Renal pelvis (tissue), 4 donors: Measurements from ENCODE around the gene GGT7. TPM values are rescaled to one million over a fixed set of nuclear protein-coding genes. Genes with fewer than 3 reads are reported as not detected.

Source experiments
- DNase-seq: peaks from one replicate; pipeline ENCODE4 v3.0.0-alpha.2; 2013
- polyA plus RNA-seq, 3 donors: library from polyadenylated mRNA; unstranded; fragments of 120-200 nt; gene quantifications; one replicate each; pipeline ENCODE4 v1.2.1, GENCODE V29; 2013; ENCODE audit not compliant: insufficient read length in 3 of 3

GGT7 gene
- polyA plus RNA-seq, 3 donors = 21.7 to 36.8 (median 35.5) TPM

DNA sequence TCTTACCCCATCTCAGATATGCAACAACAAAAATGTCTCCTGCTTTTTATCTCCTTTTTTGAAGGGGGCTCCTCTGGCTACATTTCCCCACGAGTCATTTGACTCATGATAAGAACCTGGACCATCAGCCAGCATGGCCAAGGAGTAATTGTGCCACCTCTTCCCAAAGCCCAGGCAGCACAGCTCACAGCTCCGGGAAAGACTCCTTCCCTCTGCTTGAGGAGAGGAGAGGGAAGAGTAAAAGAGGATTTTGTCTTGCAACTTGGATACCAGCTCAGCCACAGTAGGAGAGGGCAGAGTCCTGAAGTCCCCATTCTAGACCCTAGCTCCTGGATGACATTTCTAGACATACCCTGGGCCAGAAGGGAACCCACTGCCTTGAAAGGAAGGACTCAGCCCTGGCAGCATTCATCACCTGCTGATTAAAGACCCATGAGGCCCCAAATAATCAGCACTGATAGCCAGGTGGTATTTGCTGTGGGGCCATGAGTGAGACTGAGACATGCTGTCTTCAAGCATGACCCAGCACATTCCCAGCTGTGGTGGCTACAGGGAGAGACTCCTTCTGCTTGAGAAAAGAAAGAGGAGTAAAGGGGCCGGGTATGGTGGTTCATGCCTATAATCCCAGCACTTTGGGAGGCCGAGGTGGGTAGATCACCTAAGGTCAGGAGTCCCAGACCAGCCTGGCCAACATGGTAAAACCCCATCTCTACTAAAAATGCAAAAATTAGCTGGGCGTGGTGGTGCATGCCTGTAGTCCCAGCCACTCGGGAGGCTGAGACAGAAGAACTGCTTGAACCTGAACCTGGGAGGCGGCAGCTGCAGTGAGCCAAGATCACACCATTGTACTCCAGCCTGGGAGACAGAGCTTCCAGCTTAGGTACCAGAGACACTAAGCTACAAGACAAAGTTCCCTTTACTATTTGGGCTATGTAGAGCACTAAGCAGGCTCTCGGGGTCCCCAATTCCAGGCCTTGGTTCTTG, 75.4 kb downstream of the GGT7 start:
- DNase-seq = no peak

Other genes with a start within 250 kb of the GGT7 start
- gene PIGU, start 195.8 kb downstream of the GGT7 start, polyA plus RNA-seq = 10 to 100 TPM; 35.2 to 44.1 (median 43.8) TPM
- 10 to 100 TPM; 12.1 to 13.8 (median 13.2) TPM for gene TP53INP2, start 168.5 kb downstream of the GGT7 start, polyA plus RNA-seq
- gene NCOA6, start 47.2 kb downstream of the GGT7 start, polyA plus RNA-seq = 10 to 100 TPM; 43.1 to 53.4 (median 52.1) TPM
- gene ACSS2, start 3.8 kb upstream of the GGT7 start, polyA plus RNA-seq = 10 to 100 TPM; 41.7 to 43.3 (median 42.3) TPM
- 10 to 100 TPM; 57.9 to 59.5 (median 58.0) TPM for gene GSS, start 83.0 kb upstream of the GGT7 start, polyA plus RNA-seq
- 1 to 10 TPM; 1.2 to 2.7 (median 1.9) TPM for gene MYH7B, start 83.0 kb upstream of the GGT7 start, polyA plus RNA-seq
- 10 to 100 TPM; 63.0 to 70.7 (median 70.1) TPM for gene TRPC4AP, start 220.0 kb upstream of the GGT7 start, polyA plus RNA-seq